Natural killer cell (primary cell): ENCODE results near the gene FAM180B. TPM values are rescaled to one million over a fixed set of nuclear protein-coding genes. Genes with fewer than 3 reads are reported as not detected.
A peak's percentile ranks its signal among the peaks of the same experiment; 100 is the strongest.

Experiments
- ATAC-seq, 3 donors: fragments of 150-1000 bp in 2 of 3; fragments of 200-7000 bp in 1 of 3; cut with Tn5 transposase; 1 replicate in 1 of 3; 2 replicates in 2 of 3; pipeline ENCODE4 v1.10.0; 2021; ENCODE audit warnings: mild to moderate bottlenecking in 2 of 3, moderate library complexity in 2 of 3
- DNase-seq, 2 donors: peaks; one replicate each; pipeline versions ENCODE4 v3.0.0 to v3.0.0-alpha.2; 2013 to 2021; ENCODE audit warnings: mixed read lengths in 1 of 2
- H3K27ac ChIP-seq: one replicate; pipeline ENCODE4 v1.5.1; 2013; ENCODE audit warnings: mild to moderate bottlenecking, low read length
- H3K27me3 ChIP-seq: one replicate; pipeline ENCODE4 v1.6.1; 2013; ENCODE audit warnings: low read length; ENCODE audit not compliant: control insufficient read depth, insufficient read depth
- H3K36me3 ChIP-seq: one replicate; pipeline ENCODE4 v1.6.1; 2013; ENCODE audit warnings: low read length; ENCODE audit not compliant: control insufficient read depth, insufficient read depth
- H3K4me1 ChIP-seq: one replicate; pipeline ENCODE4 v1.6.1; 2013; ENCODE audit warnings: low read length; ENCODE audit not compliant: control insufficient read depth, insufficient read depth
- H3K4me3 ChIP-seq: one replicate; pipeline ENCODE4 v1.5.1; 2013; ENCODE audit warnings: low read length
- H3K9me3 ChIP-seq: one replicate; pipeline ENCODE4 v1.6.1; 2013; ENCODE audit warnings: low read length; ENCODE audit not compliant: control insufficient read depth, insufficient read depth
- H3K27ac Mint-ChIP-seq, 2 donors: one replicate each; pipeline ENCODE4 v1.8.0; 2022; ENCODE audit warnings: mild to moderate bottlenecking in 2 of 2, mixed read lengths in 2 of 2, moderate library complexity in 1 of 2
- H3K27me3 Mint-ChIP-seq, 2 donors: one replicate each; pipeline ENCODE4 v1.8.0; 2022; ENCODE audit warnings: low read depth in 2 of 2, mixed read lengths in 2 of 2
- H3K36me3 Mint-ChIP-seq: one replicate; pipeline ENCODE4 v1.8.0; 2022; ENCODE audit warnings: mixed read lengths
- H3K4me1 Mint-ChIP-seq, 2 donors: one replicate each; pipeline ENCODE4 v1.8.0; 2022; ENCODE audit warnings: mixed read lengths in 2 of 2
- H3K4me3 Mint-ChIP-seq: one replicate; pipeline ENCODE4 v1.8.0; 2022; ENCODE audit warnings: mild to moderate bottlenecking, moderate library complexity, mixed read lengths
- H3K9me3 Mint-ChIP-seq, 2 donors: one replicate each; pipeline ENCODE4 v1.8.0; 2022; ENCODE audit warnings: mixed read lengths in 2 of 2
- CTCF ChIP-seq: fragments of 200-600 bp; IDR thresholded peaks from one replicate; pipeline ENCODE4 v1.8.0; 2022; ENCODE audit warnings: antibody characterized with exemption
- WGBS: methylation state at CpG from one replicate; pipeline ENCODE4 v1.1.7; 2013; ENCODE audit warnings: missing lambda C conversion rate; ENCODE audit not compliant: insufficient coverage; 5-methylcytosine and 5-hydroxymethylcytosine counted together
- intact Hi-C: fragments of 100-400 bp; cut with micrococcal nuclease; formaldehyde crosslinking; loops from one replicate; pipeline ENCODE4 v1.14.2; 2022
- total RNA-seq, 4 donors: library from RNA; stranded (reverse); fragments of 120-200 nt in 1 of 4; gene quantifications; one replicate each; pipeline versions ENCODE4 v1.2.3 to v1.2.4, GENCODE V29; 2013 to 2022

The FAM180B gene
- total RNA-seq, 3 donors from 2014 or later (not counting 1 experiment from before 2014, with no cell fraction given) = 0.25 TPM; not detected in 2

DNA sequence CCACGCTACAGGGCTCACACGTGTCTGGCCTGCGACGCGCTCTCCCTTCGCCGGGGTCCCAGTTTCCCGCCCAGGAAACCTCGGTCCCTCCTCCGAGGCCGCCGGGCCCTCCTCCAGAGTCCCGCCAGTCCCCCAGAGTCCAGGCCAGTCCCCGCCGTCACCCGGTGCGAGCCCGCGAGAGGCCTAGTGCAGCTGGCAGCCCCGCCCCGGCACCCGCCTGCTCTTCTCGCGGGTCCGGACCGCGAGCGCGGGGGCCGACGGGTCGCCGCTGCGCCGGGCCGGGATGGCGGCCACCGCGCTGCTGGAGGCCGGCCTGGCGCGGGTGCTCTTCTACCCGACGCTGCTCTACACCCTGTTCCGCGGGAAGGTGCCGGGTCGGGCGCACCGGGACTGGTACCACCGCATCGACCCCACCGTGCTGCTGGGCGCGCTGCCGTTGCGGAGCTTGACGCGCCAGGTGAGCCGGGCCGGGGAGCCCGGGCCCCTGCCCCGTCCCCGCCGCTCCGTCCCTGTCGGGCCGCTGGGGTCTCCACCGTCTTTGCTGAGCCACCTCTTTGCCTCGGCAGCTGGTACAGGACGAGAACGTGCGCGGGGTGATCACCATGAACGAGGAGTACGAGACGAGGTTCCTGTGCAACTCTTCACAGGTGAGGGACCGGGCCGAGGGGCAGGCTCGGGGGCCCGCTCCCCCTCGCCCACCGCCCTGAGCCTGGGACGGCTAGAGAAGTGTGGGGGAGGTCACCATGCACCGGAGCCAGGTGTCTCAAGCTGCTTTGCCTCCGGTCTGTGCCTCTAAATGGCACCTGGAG lies 20.9 kb upstream of the FAM180B start, which contains the start of gene PTPMT1:
TSS of gene PTPMT1 (plus strand) at position 260 of the 809 bp plus-strand sequence. CDS start at position 284, 24 bp downstream.
- no peaks in the 10 kb centered on the region for H3K27me3 Mint-ChIP-seq
- H3K9me3 Mint-ChIP-seq = no peaks in the 10 kb centered on the region
- peak; percentile 93 to 95 (median 94) for ATAC-seq
- Histone ChIP-seq H3K27me3 (no peaks in the 10 kb centered on the region), H3K4me1 (peaks cover 19% of the 10 kb centered on the region), H3K27ac (peak within 1 kb of the TSS; percentile 88), H3K4me3 (peak within 1 kb of the TSS; percentile 93), H3K9me3 (no peaks in the 10 kb centered on the region), H3K36me3 (peaks cover 8% of the 10 kb centered on the region)
- no peak for TF ChIP-seq CTCF
- WGBS = under 1% methylated on average over 86 of the region's 86 CpGs
- H3K4me1 Mint-ChIP-seq = peaks cover 10 to 19% of the 10 kb centered on the region in 2 donors
- H3K4me3 Mint-ChIP-seq = peak within 1 kb of the TSS; percentile 83
- peak within 1 kb of the TSS in 1 of 2 donors; percentile 91 for H3K27ac Mint-ChIP-seq
- peak; percentile 60 to 76 for DNase-seq
- intact Hi-C loops = no loop called here
- no peaks in the 10 kb centered on the region for H3K36me3 Mint-ChIP-seq

DNA sequence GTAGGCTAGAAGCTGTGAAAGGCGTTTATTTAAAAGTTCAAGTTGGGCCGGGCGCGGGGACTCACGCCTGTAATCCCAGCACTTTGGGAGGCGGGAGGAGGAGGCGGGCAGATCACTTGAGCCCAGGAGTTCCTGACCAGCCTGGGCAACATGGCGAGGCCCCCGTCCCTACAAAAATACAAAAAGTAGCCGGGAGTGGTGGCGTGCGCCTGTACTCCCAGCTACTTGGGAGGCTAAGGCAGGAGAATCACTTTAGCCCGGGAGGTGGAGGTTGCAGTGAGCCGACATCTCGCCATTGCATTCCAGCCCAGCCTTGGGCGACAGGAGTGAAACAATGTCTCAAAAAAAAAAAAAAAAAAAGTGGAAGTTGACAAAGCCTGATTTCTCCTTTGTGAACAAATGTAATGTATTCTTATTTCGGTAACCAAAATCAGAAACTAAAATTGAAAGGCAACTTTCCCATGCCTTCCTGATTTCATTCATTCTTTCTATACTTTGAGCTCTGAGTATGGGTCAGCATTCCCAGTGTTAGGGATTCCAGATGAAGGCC lies 20.3 kb upstream of the FAM180B start:
- DNase-seq (no peak), ATAC-seq (no peak)
- Mint-ChIP-seq H3K36me3 (no peaks in the 10 kb centered on the region), H3K4me3 (peak overlapping the region; percentile 83), H3K4me1 (peaks cover 10 to 20% of the 10 kb centered on the region in 2 donors), H3K27ac (peak overlapping the region in 1 of 2 donors; percentile 91), H3K27me3 (no peaks in the 10 kb centered on the region), H3K9me3 (no peaks in the 10 kb centered on the region)
- peaks cover 19% of the 10 kb centered on the region for H3K4me1 ChIP-seq
- H3K27ac ChIP-seq = no peak overlapping the region
- 16% methylated on average over 17 of the region's 17 CpGs for WGBS
- intact Hi-C loops = no loop called here
- TF ChIP-seq CTCF = no peak
- H3K4me3 ChIP-seq = peak overlapping the region; percentile 93
- no peaks in the 10 kb centered on the region for H3K9me3 ChIP-seq
- peaks cover 12% of the 10 kb centered on the region for H3K36me3 ChIP-seq
- H3K27me3 ChIP-seq = no peaks in the 10 kb centered on the region

- intact Hi-C loops = no loop called here
- peaks cover 15% of the 10 kb centered on the region for H3K4me1 ChIP-seq
Measured at GRCh38 chr11:47569646-47570045, 16.8 kb upstream of the FAM180B start.

More at GRCh38 chr11:47569646-47570045, 16.8 kb upstream of the FAM180B start:
- Mint-ChIP-seq H3K36me3 (no peaks in the 10 kb centered on the region), H3K27me3 (no peaks in the 10 kb centered on the region), H3K27ac (no peak overlapping the region), H3K4me3 (no peak overlapping the region), H3K4me1 (peaks cover 21 to 24% of the 10 kb centered on the region in 2 donors), H3K9me3 (no peaks in the 10 kb centered on the region)
- ATAC-seq (no peak), DNase-seq (no peak)
- H3K27me3 ChIP-seq = no peaks in the 10 kb centered on the region
- no peak for TF ChIP-seq CTCF
- no peaks in the 10 kb centered on the region for H3K9me3 ChIP-seq
- no peak overlapping the region for H3K4me3 ChIP-seq
- H3K36me3 ChIP-seq = peaks cover 36% of the 10 kb centered on the region
- no peak overlapping the region for H3K27ac ChIP-seq
- 96% methylated on average over 7 of the region's 7 CpGs for WGBS
